KG1 (cell line): ENCODE measurements around the gene FANCI.

ENCODE experiments used
- DNase-seq: peaks from one replicate; lab custom pipeline; 2025; lab: John Stamatoyannopoulos, UW

Gene FANCI

GRCh38 chr15:89333011-89333860 lies 89.5 kb downstream of the FANCI start:
- DNase-seq: no peak

DNA sequence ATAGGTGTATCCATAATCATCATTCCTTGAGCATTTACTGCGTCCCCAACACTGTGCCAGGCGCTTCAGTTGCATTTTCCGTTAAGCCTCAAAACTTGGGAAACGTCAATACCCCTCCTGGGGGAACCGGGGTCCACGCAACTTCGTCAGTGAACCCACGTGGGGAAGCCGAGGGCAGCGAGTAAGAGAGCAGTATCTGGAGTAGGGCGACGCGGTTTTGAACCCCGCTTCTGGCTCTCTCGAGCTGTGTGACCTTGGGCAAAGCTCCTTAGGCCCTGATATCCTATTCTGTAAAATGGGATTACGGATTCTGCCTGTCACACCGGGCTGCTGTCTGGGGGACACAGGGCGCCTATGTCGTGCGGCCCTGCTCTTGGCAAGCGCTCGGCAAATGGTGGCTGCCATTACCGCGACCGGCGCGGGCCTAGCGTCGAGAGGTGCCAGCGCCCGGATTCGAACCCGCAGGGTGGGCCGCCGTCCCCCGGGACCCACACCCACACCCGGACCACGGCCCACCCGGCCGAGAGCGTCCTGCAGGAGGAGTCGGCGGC lies 90.3 kb downstream of the FANCI start:
- no peak for DNase-seq

GRCh38 chr15:89334510-89335297 lies 90.9 kb downstream of the FANCI start, which contains the start of gene POLG:
TSS of gene POLG (minus strand) at chr15:89334824. CDS start at chr15:89333754, 1,070 bp downstream.
- DNase-seq: peak; percentile 98

DNA sequence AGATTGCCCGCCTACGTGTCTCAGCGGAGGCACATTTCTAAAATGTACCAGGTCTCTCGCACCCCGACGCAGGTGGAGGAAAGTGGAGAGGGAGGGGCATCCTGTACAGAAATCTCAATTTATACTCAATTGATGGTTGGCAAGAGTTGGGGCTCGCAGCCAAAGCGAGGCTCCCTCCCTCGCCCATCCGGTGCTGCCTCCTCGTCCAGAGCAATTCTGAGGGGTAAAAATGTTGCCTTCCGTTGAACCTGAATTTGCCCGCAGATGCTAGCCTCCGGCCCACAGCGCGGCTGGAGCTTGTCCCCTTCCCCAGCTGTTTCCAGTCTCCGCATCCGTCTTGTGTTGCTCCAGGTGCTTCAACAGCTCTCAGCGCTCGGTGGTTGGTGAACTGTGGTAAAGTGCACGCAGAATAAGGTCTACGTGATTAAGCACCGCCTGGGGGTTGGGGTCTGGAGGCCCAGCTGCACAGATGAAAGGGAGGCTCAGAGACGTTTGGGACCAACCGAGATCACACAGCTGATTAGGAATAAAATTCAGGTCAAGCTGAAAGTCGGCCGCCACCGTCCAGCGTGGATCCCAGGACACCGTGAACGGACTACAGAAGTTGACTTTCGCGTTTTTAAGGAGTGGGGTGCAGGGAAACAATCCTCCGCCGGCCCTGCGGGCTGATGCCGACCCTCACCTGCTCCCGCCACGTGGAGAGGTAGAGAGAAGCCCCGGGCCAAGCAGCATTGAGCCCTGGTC lies 91.7 kb downstream of the FANCI start:
- no peak for DNase-seq

- DNase-seq: no peak
Observed at GRCh38 chr15:89338036-89338435, 94.3 kb downstream of the FANCI start.

DNA sequence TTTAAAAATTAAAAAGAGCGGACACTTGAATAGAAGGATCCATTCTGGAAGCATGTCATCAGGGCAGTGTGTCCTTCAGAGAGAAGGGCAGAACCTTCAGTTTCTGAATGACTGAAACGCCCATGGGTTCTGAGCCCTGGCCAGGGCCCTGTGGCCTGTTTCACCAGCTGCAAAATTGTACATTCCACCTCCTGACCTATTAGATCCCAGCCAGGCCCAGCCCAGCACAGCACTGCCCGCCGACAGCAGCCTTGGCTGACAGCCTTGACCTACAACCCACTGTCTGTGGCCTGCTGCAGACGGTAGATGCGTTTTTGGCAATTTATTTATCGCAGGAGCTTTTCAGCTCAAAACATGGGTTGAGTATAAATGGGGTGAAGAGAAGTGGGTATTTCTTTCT lies 96.8 kb downstream of the FANCI start:
- no peak for DNase-seq

DNA sequence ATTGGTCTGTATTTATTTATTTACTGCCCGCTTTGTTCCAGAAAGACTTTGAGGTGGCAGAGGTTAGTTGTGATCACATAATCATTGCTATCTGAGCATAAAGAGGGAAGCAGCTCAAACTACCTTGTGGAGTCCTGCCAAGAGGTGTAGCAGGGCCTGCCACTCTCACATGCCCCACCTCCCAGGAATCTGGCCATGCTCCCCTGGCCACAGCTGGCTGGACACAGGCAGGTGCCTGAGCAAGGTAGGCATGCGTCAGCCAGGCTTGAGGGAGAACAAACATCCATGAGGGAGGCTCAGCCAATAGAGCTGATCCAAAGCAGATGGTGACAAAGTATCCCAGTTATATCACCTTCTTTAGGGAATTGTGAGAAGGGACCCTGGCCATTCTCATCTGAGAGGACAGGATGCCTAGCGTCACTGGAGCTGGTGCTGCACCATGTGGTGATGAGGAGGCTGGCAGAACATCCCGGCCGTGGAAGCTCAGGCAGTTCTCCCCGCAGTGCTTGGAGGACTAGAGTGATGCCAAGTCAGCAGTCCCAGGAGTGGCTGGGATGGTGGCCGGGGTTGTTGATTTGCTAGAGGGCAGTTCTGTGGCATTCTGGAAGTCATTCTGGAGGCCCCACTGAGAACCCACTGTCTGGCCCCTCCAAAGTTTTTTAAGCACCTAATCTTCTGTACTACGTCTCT lies 97.7 kb downstream of the FANCI start:
- no peak for DNase-seq

DNA sequence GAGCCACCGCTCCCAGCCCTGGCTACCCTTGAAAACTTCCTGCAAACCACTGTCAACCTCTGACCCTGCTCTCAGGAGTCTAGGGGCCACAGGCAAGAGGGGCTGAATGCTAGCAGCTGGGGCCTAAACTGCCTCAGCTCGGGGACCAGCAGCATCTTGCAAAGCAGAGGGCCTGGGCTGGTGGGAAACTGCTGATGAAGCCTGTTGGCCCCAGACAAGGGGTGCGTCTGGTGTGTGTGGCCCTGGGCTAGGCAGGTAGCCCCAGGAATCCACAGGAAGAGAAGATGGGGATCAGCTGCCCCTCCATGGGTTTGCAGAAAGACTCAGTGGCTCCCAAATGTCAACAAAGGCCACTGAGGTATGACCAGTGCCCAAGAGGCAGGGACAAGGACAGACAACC lies 99.1 kb downstream of the FANCI start:
- no peak for DNase-seq

- no peak for DNase-seq
Observed at GRCh38 chr15:89345248-89345647, 101.5 kb downstream of the FANCI start.

DNA sequence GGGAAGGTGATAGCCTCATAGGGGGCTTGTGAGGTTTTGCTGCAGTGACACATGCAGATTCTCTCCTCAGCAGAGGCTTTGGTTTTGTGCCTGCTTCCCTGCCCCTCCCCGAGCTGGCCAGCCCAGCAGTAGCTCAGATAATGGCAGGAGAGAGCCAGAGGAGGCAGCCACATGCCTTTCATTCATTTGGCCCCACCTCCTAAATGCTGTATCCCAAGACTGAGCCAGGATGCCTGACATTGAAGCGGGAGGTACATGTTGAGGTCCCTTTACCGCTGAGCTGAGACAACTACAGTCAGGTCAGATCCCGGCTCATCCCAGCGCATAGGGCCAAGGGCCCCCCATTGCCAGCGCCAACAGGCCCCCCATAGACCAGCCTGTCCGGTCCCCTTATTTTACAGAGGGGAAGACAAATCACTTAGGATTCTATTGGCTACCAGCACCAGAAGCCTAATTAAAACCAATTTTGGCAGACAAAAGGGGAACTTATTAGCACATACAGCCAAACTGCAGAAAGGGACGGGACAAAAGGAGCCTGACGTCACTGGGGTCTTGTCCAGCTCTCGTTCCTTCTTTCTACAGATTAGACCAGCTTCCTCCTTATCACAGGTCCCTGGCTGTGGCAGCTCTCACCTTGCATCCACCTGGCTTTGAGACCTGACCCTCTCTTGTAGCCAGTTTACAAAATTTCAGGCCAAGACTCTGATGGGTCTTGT lies 102.9 kb downstream of the FANCI start:
- DNase-seq: no peak

- DNase-seq: no peak
Observed at GRCh38 chr15:89349206-89349558, 105.4 kb downstream of the FANCI start.

GRCh38 chr15:89352476-89352875 lies 108.7 kb downstream of the FANCI start:
- no peak for DNase-seq

GRCh38 chr15:89353991-89354390 lies 110.2 kb downstream of the FANCI start:
- DNase-seq: no peak

DNA sequence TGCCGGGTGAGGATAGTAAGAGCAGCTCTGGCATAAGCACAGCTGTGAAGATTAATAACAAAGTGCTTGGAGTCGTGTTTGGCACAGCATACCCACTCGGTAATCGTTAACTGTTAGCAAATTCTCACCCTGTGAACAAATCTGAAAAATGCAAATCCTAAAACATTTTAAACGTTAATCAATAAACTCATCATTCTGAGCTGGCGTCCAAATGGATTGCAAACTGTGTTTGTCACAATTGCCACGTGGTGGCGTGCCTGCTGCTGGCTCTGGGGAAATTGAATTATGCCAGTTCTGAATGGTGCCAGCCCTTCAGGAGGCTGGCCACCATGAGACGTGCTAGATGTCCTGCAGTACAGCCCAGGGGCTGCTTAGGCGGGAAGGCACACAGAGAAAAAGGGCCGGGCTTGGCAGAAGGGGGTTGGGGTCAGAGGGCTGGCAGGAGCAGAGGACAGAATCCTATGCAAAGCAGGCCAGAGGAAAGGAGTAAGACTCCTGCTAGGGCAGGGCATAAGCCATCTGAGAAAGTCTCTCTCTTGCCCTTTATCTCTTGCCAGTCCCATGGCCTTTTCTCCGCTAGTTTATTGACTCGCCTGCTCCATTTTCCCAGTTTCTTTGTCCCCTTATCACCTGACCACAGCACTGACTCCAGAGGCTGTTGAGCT lies 113.0 kb downstream of the FANCI start:
- no peak for DNase-seq

DNA sequence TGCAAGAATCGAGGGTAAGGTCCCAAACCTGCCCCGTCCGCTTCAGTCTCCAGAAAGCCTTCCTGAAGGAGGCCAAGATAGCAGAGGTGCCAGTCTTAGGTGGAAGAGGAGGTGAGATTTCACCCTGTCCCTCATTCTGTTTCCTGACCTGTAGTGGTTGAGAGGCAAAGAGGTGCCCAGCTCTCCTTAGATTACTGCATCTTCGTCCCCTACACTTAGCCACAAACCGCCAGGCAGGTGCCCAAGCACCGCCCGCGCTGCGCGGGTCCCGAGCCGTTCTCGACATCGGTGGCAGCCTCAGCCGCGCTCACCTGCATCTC lies 114.6 kb downstream of the FANCI start:
- DNase-seq: no peak

DNA sequence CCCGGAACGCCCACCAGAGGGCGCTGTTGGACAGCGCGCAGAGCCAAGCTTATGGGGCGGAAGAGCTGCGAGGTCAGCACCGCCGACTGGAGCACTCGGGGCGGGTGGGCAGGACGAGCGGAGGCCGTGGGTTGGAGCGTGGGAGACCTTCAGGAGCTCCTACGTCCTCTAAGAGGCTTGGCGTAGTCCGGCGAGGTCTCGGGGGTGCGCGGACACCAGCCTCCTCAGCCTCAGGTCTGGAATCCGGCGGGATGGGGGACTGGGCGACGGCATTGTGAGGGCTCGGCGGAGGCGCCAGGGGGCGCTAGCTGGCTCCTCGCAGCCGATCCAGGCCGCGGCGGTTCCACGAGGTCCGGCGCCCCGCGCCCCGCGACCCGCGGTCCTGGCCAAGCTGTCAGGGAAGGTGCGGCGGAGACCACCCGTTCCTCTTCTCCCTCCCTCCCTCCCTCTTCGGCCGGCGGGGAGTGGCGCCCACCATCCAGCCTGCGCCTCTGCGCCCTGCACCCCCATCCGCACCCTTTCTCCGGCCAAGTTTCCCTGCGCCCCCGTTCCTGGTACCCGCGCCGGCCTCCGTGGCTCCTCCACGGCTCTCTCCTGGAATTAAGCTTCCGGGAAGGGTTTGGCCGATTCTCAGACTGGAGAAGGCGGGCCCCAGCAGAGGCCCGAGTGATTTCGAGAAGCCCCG lies 115.1 kb downstream of the FANCI start:
- peak; percentile 33 for DNase-seq

DNA sequence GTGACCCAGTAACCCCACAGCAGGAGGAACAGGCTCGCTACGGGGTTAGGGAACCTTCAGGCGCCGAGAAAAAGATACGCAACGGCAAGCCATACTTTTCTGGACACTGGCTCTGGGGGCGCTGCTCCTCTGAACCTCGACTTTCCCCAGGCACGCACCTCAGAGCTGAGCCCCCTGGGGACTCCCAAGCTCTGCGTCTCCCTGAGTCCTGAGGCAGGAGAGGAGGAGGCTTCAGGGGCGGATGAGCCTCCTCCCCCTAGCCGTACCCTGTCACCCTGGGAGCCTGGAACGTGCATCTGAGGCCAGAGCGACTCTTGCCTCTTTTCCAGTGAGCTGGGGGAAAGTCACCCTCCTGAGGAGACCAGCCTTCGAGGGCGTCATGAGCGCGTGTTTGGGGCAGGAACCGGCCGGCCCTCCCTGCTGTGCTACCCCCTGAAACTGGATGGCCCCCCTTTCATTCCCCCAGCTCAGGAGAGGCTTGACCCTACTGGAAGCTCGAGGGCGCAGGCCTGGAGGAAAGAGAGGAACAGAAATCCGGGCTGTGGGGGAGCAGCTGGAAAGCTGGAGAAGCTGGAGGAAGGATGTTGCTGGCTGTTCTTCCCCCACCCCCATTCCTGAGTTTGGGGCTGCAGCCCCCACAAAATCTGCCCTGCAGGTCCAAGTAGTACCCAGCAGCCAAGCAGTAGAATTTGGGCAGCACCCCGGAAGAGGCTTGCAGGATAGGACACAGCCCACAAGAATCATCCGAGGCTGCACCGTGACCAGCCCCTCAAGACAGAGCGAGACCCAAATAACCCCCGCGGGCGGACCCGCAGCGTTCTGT lies 115.9 kb downstream of the FANCI start:
- DNase-seq: no peak

GRCh38 chr15:89360294-89360971 lies 116.7 kb downstream of the FANCI start:
- DNase-seq: no peak
